Activated naive CD8-positive, alpha-beta T cell treated with anti-CD3 and anti-CD28 coated beads for 36 hours (primary cell): ENCODE data around the gene ARAF. TPM values are rescaled to one million over a fixed set of nuclear protein-coding genes. Genes with fewer than 3 reads are reported as not detected.
A peak's percentile ranks its signal among the peaks of the same experiment; 100 is the strongest.

ENCODE experiments used
- DNase-seq: peaks from one replicate; pipeline ENCODE4 v3.0.0; 2021
- H3K27ac Mint-ChIP-seq: one replicate; pipeline ENCODE4 v1.8.0; 2022; ENCODE audit warnings: mild to moderate bottlenecking, moderate library complexity, mixed read lengths
- H3K27me3 Mint-ChIP-seq: one replicate; pipeline ENCODE4 v1.8.0; 2022; ENCODE audit warnings: mild to moderate bottlenecking, mixed read lengths
- H3K36me3 Mint-ChIP-seq: one replicate; pipeline ENCODE4 v1.8.0; 2021; ENCODE audit warnings: mild to moderate bottlenecking, mixed read lengths
- H3K4me1 Mint-ChIP-seq: one replicate; pipeline ENCODE4 v1.8.0; 2021; ENCODE audit warnings: mixed read lengths
- H3K4me3 Mint-ChIP-seq: one replicate; pipeline ENCODE4 v1.8.0; 2022; ENCODE audit warnings: mild to moderate bottlenecking, moderate library complexity, mixed read lengths
- H3K9me3 Mint-ChIP-seq: one replicate; pipeline ENCODE4 v1.8.0; 2022; ENCODE audit warnings: mixed read lengths
- total RNA-seq, 2 experiments: library from RNA; stranded (reverse); gene quantifications; one replicate each; pipeline ENCODE4 v1.2.3, GENCODE V29; 2021

Gene ARAF
- total RNA-seq, 2 experiments from 2014 or later = 65.1 to 70.8 TPM

- DNase-seq = no peak
- no peak overlapping the region for H3K27ac Mint-ChIP-seq
- peaks cover 23% of the 10 kb centered on the region for H3K4me1 Mint-ChIP-seq
- peaks cover 4% of the 10 kb centered on the region for H3K36me3 Mint-ChIP-seq
- no peak overlapping the region for H3K4me3 Mint-ChIP-seq
- H3K27me3 Mint-ChIP-seq = no peaks in the 10 kb centered on the region
- no peaks in the 10 kb centered on the region for H3K9me3 Mint-ChIP-seq
Observed at GRCh38 chrX:47558436-47558835, 2.6 kb upstream of the ARAF start.

- Mint-ChIP-seq H3K27me3 (no peaks in the 10 kb centered on the region), H3K36me3 (peaks cover 13% of the 10 kb centered on the region), H3K27ac (peak overlapping the region; percentile 91), H3K9me3 (no peaks in the 10 kb centered on the region), H3K4me3 (peak overlapping the region; percentile 90), H3K4me1 (peaks cover 34% of the 10 kb centered on the region)
- no peak for DNase-seq
Observed at GRCh38 chrX:47560179-47560933, 649 bp upstream of the ARAF start.

GRCh38 chrX:47561659-47562151 lies 700 bp downstream of the ARAF start:
- Mint-ChIP-seq H3K4me1 (peaks cover 30% of the 10 kb centered on the region), H3K9me3 (no peaks in the 10 kb centered on the region), H3K36me3 (peaks cover 15% of the 10 kb centered on the region), H3K4me3 (peak overlapping the region; percentile 90), H3K27ac (peak overlapping the region; percentile 91), H3K27me3 (no peaks in the 10 kb centered on the region)
- no peak for DNase-seq

GRCh38 chrX:47562615-47563243 lies 1.7 kb downstream of the ARAF start:
- Mint-ChIP-seq H3K4me1 (peaks cover 30% of the 10 kb centered on the region), H3K27ac (peak overlapping the region; percentile 44), H3K36me3 (peaks cover 15% of the 10 kb centered on the region), H3K4me3 (peak overlapping the region; percentile 77), H3K27me3 (no peaks in the 10 kb centered on the region), H3K9me3 (no peaks in the 10 kb centered on the region)
- no peak for DNase-seq

- peaks cover 17% of the 10 kb centered on the region for H3K36me3 Mint-ChIP-seq
- H3K27me3 Mint-ChIP-seq = no peaks in the 10 kb centered on the region
- H3K9me3 Mint-ChIP-seq = no peaks in the 10 kb centered on the region
- H3K27ac Mint-ChIP-seq = peak overlapping the region; percentile 84
- DNase-seq = no peak
- H3K4me3 Mint-ChIP-seq = no peak overlapping the region
- H3K4me1 Mint-ChIP-seq = peaks cover 30% of the 10 kb centered on the region
Observed at GRCh38 chrX:47563801-47564315, 2.9 kb downstream of the ARAF start.

- Mint-ChIP-seq H3K27me3 (no peaks in the 10 kb centered on the region), H3K36me3 (peaks cover 24% of the 10 kb centered on the region), H3K4me1 (peaks cover 30% of the 10 kb centered on the region), H3K9me3 (no peaks in the 10 kb centered on the region), H3K27ac (peak overlapping the region; percentile 84), H3K4me3 (no peak overlapping the region)
- no peak for DNase-seq
Observed at GRCh38 chrX:47564438-47565085, 3.6 kb downstream of the ARAF start.

GRCh38 chrX:47566841-47567240 lies 5.8 kb downstream of the ARAF start:
- Mint-ChIP-seq H3K36me3 (peaks cover 34% of the 10 kb centered on the region), H3K4me3 (no peak overlapping the region), H3K4me1 (peaks cover 21% of the 10 kb centered on the region), H3K9me3 (no peaks in the 10 kb centered on the region), H3K27ac (no peak overlapping the region), H3K27me3 (no peaks in the 10 kb centered on the region)
- no peak for DNase-seq

GRCh38 chrX:47568656-47569295 lies 7.8 kb downstream of the ARAF start:
- H3K27ac Mint-ChIP-seq = no peak overlapping the region
- peak; percentile 29 for DNase-seq
- H3K4me3 Mint-ChIP-seq = no peak overlapping the region
- H3K9me3 Mint-ChIP-seq = no peaks in the 10 kb centered on the region
- peaks cover 5% of the 10 kb centered on the region for H3K27me3 Mint-ChIP-seq
- peaks cover 38% of the 10 kb centered on the region for H3K36me3 Mint-ChIP-seq
- H3K4me1 Mint-ChIP-seq = peaks cover 16% of the 10 kb centered on the region

GRCh38 chrX:47570794-47571193 lies 9.8 kb downstream of the ARAF start:
- H3K9me3 Mint-ChIP-seq = no peaks in the 10 kb centered on the region
- H3K27ac Mint-ChIP-seq = no peak overlapping the region
- H3K27me3 Mint-ChIP-seq = peaks cover 5% of the 10 kb centered on the region
- no peak overlapping the region for H3K4me3 Mint-ChIP-seq
- peaks cover 7% of the 10 kb centered on the region for H3K4me1 Mint-ChIP-seq
- DNase-seq = no peak
- H3K36me3 Mint-ChIP-seq = peaks cover 31% of the 10 kb centered on the region

- H3K4me3 Mint-ChIP-seq = no peak overlapping the region
- peaks cover 7% of the 10 kb centered on the region for H3K4me1 Mint-ChIP-seq
- DNase-seq = no peak
- no peak overlapping the region for H3K27ac Mint-ChIP-seq
- no peaks in the 10 kb centered on the region for H3K9me3 Mint-ChIP-seq
- H3K27me3 Mint-ChIP-seq = peaks cover 8% of the 10 kb centered on the region
- H3K36me3 Mint-ChIP-seq = peaks cover 31% of the 10 kb centered on the region
Observed at GRCh38 chrX:47571215-47571614, 10.2 kb downstream of the ARAF start.

- Mint-ChIP-seq H3K27me3 (peaks cover 10% of the 10 kb centered on the region), H3K9me3 (no peaks in the 10 kb centered on the region), H3K27ac (no peak overlapping the region), H3K4me1 (peaks cover 7% of the 10 kb centered on the region), H3K4me3 (no peak overlapping the region), H3K36me3 (peaks cover 29% of the 10 kb centered on the region)
- no peak for DNase-seq
Observed at GRCh38 chrX:47571896-47572295, 10.9 kb downstream of the ARAF start.

- Mint-ChIP-seq H3K36me3 (peaks cover 29% of the 10 kb centered on the region), H3K27ac (no peak overlapping the region), H3K4me1 (peaks cover 7% of the 10 kb centered on the region), H3K27me3 (peaks cover 10% of the 10 kb centered on the region), H3K4me3 (peak overlapping the region; percentile 67), H3K9me3 (no peaks in the 10 kb centered on the region)
- no peak for DNase-seq
Observed at GRCh38 chrX:47572773-47573340, 11.9 kb downstream of the ARAF start.

- DNase-seq = no peak
- Mint-ChIP-seq H3K4me3 (peak overlapping the region; percentile 67), H3K27ac (no peak overlapping the region), H3K9me3 (no peaks in the 10 kb centered on the region), H3K36me3 (peaks cover 26% of the 10 kb centered on the region), H3K4me1 (peaks cover 7% of the 10 kb centered on the region), H3K27me3 (peaks cover 10% of the 10 kb centered on the region)
Observed at GRCh38 chrX:47573341-47574075, 12.5 kb downstream of the ARAF start.

- H3K27ac Mint-ChIP-seq = no peak overlapping the region
- peaks cover 7% of the 10 kb centered on the region for H3K4me1 Mint-ChIP-seq
- peak overlapping the region; percentile 32 for H3K4me3 Mint-ChIP-seq
- H3K9me3 Mint-ChIP-seq = no peaks in the 10 kb centered on the region
- DNase-seq = no peak
- peaks cover 10% of the 10 kb centered on the region for H3K27me3 Mint-ChIP-seq
- H3K36me3 Mint-ChIP-seq = peaks cover 24% of the 10 kb centered on the region
Observed at GRCh38 chrX:47574076-47574546, 13.1 kb downstream of the ARAF start.
